DND-41 (cell line): ENCODE data around the gene TUFT1.

Source experiments
- ATAC-seq: fragments of 200-7000 bp; cut with Tn5 transposase; 3 replicates; pipeline ENCODE4 v1.9.1; 2021; ENCODE audit warnings: low read depth; ENCODE audit not compliant: insufficient read depth
- DNase-seq: peaks from one replicate; pipeline ENCODE4 v3.0.0-alpha.2; 2020
- H2AFZ ChIP-seq: 2 replicates; pipeline ENCODE4 v1.6.0; 2012; ENCODE audit warnings: low read depth, low read length
- H3K27ac ChIP-seq: 2 replicates; pipeline ENCODE4 v1.5.1; 2012; ENCODE audit warnings: low read length, inconsistent platforms
- H3K27me3 ChIP-seq: fragments of 200-600 bp; sonication (generic); 2 replicates; pipeline ENCODE4 v1.6.0; 2012; ENCODE audit warnings: low read length, mild to moderate bottlenecking, inconsistent platforms; ENCODE audit not compliant: insufficient read depth, poor library complexity
- H3K36me3 ChIP-seq: 2 replicates; pipeline ENCODE4 v1.5.1; 2012; ENCODE audit warnings: low read length, inconsistent platforms; ENCODE audit not compliant: insufficient read depth
- H3K4me1 ChIP-seq: 2 replicates; pipeline ENCODE4 v1.5.1; 2012; ENCODE audit warnings: mild to moderate bottlenecking, low read length; ENCODE audit not compliant: insufficient read depth
- H3K4me2 ChIP-seq: 2 replicates; pipeline ENCODE4 v1.6.0; 2012; ENCODE audit warnings: mild to moderate bottlenecking, moderate library complexity, low read length, inconsistent platforms; ENCODE audit not compliant: insufficient read depth
- H3K4me3 ChIP-seq, 2 experiments: fragments of 200-600 bp in 1 of 2; shearing (Covaris generic) in 1 of 2; 2 replicates each; pipeline ENCODE4 v1.5.1; 2012 to 2016; ENCODE audit warnings: inconsistent platforms in 2 of 2, low read length in 2 of 2, mild to moderate bottlenecking in 2 of 2, low read depth in 1 of 2, moderate library complexity in 1 of 2
- H3K79me2 ChIP-seq: 2 replicates; pipeline ENCODE4 v1.6.0; 2012; ENCODE audit warnings: low read length, inconsistent platforms; ENCODE audit not compliant: insufficient read depth
- H3K9ac ChIP-seq: 2 replicates; pipeline ENCODE4 v1.6.0; 2012; ENCODE audit warnings: low read depth, mild to moderate bottlenecking, inconsistent platforms, low read length, moderate library complexity
- H3K9me3 ChIP-seq: 2 replicates; pipeline ENCODE4 v1.5.1; 2012; ENCODE audit warnings: low read length, moderate library complexity, mild to moderate bottlenecking, inconsistent platforms; ENCODE audit not compliant: insufficient read depth, severe bottlenecking
- H4K20me1 ChIP-seq: 2 replicates; pipeline ENCODE4 v1.6.0; 2012; ENCODE audit warnings: low read length; ENCODE audit not compliant: insufficient read depth
- EZH2 ChIP-seq: IDR thresholded peaks from 3 replicates; pipeline ENCODE4 v1.6.1; 2012; ENCODE audit warnings: borderline replicate concordance, low read depth, mild to moderate bottlenecking, moderate library complexity, low read length, inconsistent platforms; ENCODE audit not compliant: severe bottlenecking
- TF ChIP-seq, protein P1 (sequence below): IDR thresholded peaks from 2 replicates; pipeline ENCODE4 v1.5.1; 2012; ENCODE audit warnings: borderline replicate concordance, low read length, moderate library complexity, mild to moderate bottlenecking; ENCODE audit not compliant: poor library complexity, severe bottlenecking; ENCODE audit errors: extremely low read depth

The TUFT1 gene

DNA sequence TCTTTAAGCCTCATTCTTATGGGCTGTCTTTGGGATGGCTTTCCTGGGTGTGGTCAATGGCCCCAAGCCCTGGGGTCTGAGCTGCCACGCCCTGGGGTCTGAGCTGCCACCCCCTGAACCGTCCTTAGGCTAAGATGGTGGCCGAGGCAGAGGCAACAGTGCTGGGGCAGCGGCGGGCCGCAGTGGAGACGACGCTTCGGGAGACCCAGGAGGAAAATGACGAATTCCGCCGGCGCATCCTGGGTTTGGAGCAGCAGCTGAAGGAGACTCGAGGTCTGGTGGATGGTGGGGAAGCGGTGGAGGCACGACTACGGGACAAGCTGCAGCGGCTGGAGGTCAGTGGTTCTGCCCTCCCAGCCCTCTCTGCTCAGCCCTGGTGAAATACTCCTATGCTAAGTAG lies 10.3 kb upstream of the TUFT1 start:
- no peaks in the 10 kb centered on the region for H3K36me3 ChIP-seq
- H3K4me3 ChIP-seq, result no peak overlapping the region
- H4K20me1 ChIP-seq, result no peaks in the 10 kb centered on the region
- H3K4me1 ChIP-seq, result no peaks in the 10 kb centered on the region
- no peaks in the 10 kb centered on the region for H3K79me2 ChIP-seq
- H3K9ac ChIP-seq, result no peak overlapping the region
- no peak overlapping the region for H2AFZ ChIP-seq
- H3K9me3 ChIP-seq, result no peaks in the 10 kb centered on the region
- DNase-seq (no peak), ATAC-seq (no peak)
- no peak overlapping the region for H3K27ac ChIP-seq
- H3K27me3 ChIP-seq, result no peaks in the 10 kb centered on the region
- no peak overlapping the region for H3K4me2 ChIP-seq
- TF ChIP-seq EZH2, result no peak
- TF ChIP-seq, protein P1, sequence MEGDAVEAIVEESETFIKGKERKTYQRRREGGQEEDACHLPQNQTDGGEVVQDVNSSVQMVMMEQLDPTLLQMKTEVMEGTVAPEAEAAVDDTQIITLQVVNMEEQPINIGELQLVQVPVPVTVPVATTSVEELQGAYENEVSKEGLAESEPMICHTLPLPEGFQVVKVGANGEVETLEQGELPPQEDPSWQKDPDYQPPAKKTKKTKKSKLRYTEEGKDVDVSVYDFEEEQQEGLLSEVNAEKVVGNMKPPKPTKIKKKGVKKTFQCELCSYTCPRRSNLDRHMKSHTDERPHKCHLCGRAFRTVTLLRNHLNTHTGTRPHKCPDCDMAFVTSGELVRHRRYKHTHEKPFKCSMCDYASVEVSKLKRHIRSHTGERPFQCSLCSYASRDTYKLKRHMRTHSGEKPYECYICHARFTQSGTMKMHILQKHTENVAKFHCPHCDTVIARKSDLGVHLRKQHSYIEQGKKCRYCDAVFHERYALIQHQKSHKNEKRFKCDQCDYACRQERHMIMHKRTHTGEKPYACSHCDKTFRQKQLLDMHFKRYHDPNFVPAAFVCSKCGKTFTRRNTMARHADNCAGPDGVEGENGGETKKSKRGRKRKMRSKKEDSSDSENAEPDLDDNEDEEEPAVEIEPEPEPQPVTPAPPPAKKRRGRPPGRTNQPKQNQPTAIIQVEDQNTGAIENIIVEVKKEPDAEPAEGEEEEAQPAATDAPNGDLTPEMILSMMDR, result no peak

DNA sequence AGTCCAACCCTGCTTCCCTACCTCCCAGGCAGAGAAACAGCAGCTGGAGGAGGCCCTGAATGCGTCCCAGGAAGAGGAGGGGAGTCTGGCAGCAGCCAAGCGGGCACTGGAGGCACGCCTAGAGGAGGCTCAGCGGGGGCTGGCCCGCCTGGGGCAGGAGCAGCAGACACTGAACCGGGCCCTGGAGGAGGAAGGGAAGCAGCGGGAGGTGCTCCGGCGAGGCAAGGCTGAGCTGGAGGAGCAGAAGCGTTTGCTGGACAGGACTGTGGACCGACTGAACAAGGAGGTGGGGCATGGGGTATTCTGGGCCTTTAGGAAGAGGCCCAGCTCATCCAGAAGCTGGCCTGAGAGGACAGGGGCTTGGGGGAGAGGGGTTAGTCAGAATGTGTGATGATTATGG lies 9.6 kb upstream of the TUFT1 start:
- Histone ChIP-seq H3K79me2 (no peaks in the 10 kb centered on the region), H2AFZ (no peak overlapping the region), H3K4me3 (no peak overlapping the region), H3K36me3 (no peaks in the 10 kb centered on the region), H3K4me1 (no peaks in the 10 kb centered on the region), H3K9ac (no peak overlapping the region), H4K20me1 (no peaks in the 10 kb centered on the region), H3K27me3 (no peaks in the 10 kb centered on the region), H3K27ac (no peak overlapping the region), H3K9me3 (no peaks in the 10 kb centered on the region), H3K4me2 (no peak overlapping the region)
- ATAC-seq, result no peak
- DNase-seq, result no peak
- TF ChIP-seq, protein P1, result no peak
- TF ChIP-seq EZH2, result no peak

DNA sequence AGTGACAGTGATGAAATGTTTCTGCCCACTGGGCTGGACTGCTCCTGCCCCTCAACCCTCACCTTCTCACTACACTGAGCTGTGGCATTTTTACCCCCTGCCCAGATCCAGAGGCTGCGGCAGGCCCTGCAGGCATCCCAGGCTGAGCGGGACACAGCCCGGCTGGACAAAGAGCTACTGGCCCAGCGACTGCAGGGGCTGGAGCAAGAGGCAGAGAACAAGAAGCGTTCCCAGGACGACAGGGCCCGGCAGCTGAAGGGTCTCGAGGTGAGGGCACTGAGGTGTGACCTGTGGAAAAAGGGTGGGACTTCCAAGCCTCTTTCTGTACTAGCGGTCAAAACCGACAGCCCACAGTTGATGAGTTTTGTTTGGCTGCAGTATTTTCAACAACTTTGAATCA lies 6.2 kb upstream of the TUFT1 start:
- Histone ChIP-seq H3K27ac (no peak overlapping the region), H3K4me2 (no peak overlapping the region)

More for the DNA sequence above, 6.2 kb upstream of the TUFT1 start:
- no peak overlapping the region for H3K9ac ChIP-seq
- DNase-seq, result no peak
- no peaks in the 10 kb centered on the region for H3K4me1 ChIP-seq
- H3K4me3 ChIP-seq, result no peak overlapping the region
- no peaks in the 10 kb centered on the region for H3K9me3 ChIP-seq
- H2AFZ ChIP-seq, result no peak overlapping the region
- no peaks in the 10 kb centered on the region for H3K79me2 ChIP-seq
- no peaks in the 10 kb centered on the region for H3K36me3 ChIP-seq
- no peaks in the 10 kb centered on the region for H4K20me1 ChIP-seq
- no peak for TF ChIP-seq EZH2
- TF ChIP-seq, protein P1, result no peak
- ATAC-seq, result no peak
- H3K27me3 ChIP-seq, result no peaks in the 10 kb centered on the region
